SH-SY5Y (cell line): ENCODE measurements around the gene CCDC60.

Experiments used
- GATA2 ChIP-seq: IDR thresholded peaks from 2 replicates; pipeline ENCODE4 v1.6.1; 2011; ENCODE audit warnings: mild to moderate bottlenecking, low read depth, low read length
- GATA3 ChIP-seq: IDR thresholded peaks from 2 replicates; pipeline ENCODE4 v1.6.1; 2011; ENCODE audit warnings: low read depth, mild to moderate bottlenecking, low read length, moderate library complexity

GRCh38 chr12:119375883-119376190 lies 41.3 kb downstream of the CCDC60 start:
- TF ChIP-seq GATA2 = no peak
- no peak for TF ChIP-seq GATA3
